GM19238 (cell line): ENCODE measurements around the gene OCA2.

Experiments
- DNase-seq: peaks from one replicate; pipeline ENCODE4 v3.0.0; 2011; ENCODE audit warnings: low spot score; ENCODE audit not compliant: insufficient read length

OCA2 gene

GRCh38 chr15:27873039-27873438 is 226.1 kb downstream of the OCA2 start:
- DNase-seq = no peak

- DNase-seq = no peak
These were observed 226.8 kb downstream of the OCA2 start for GRCh38 chr15:27872355-27872754.

- DNase-seq = no peak
These were observed 227.2 kb downstream of the OCA2 start for GRCh38 chr15:27871902-27872260.

- DNase-seq = no peak
These were observed 227.8 kb downstream of the OCA2 start for GRCh38 chr15:27871078-27871901.

- no peak for DNase-seq
These were observed 228.8 kb downstream of the OCA2 start for GRCh38 chr15:27870320-27870719.

GRCh38 chr15:27869697-27870281 is 229.3 kb downstream of the OCA2 start:
- DNase-seq = no peak

- no peak for DNase-seq
These were observed 230.2 kb downstream of the OCA2 start for GRCh38 chr15:27868828-27869404.

- no peak for DNase-seq
These were observed 231.3 kb downstream of the OCA2 start for GRCh38 chr15:27867861-27868260.

- DNase-seq = no peak
These were observed 232.5 kb downstream of the OCA2 start for GRCh38 chr15:27866505-27867165.

GRCh38 chr15:27865926-27866325 is 233.2 kb downstream of the OCA2 start:
- DNase-seq = no peak

- no peak for DNase-seq
These were observed 233.7 kb downstream of the OCA2 start for GRCh38 chr15:27865323-27865922.

GRCh38 chr15:27864719-27865118 is 234.4 kb downstream of the OCA2 start:
- DNase-seq = no peak

- no peak for DNase-seq
These were observed 235.0 kb downstream of the OCA2 start for GRCh38 chr15:27864086-27864485.

GRCh38 chr15:27863000-27863399 is 236.1 kb downstream of the OCA2 start:
- DNase-seq = no peak

- no peak for DNase-seq
These were observed 237.9 kb downstream of the OCA2 start for GRCh38 chr15:27861171-27861570.

- DNase-seq = no peak
These were observed 244.0 kb downstream of the OCA2 start for GRCh38 chr15:27855137-27855536.

GRCh38 chr15:27854601-27855000 is 244.5 kb downstream of the OCA2 start:
- DNase-seq = no peak

GRCh38 chr15:27853624-27854455 is 245.3 kb downstream of the OCA2 start:
- no peak for DNase-seq

GRCh38 chr15:27851858-27852210 is 247.3 kb downstream of the OCA2 start:
- no peak for DNase-seq

- no peak for DNase-seq
These were observed 247.9 kb downstream of the OCA2 start for GRCh38 chr15:27850981-27851857.
